ENCODE data around the gene PRDM16.
"Not testable (repeated sequence)": the region's sequence is repeated elsewhere in the genome, so short reads cannot be mapped to it uniquely, and the experiment has no call there.

PRDM16 gene

GRCh38 chr1:3238703-3239278 lies 169.8 kb downstream of the PRDM16 start:
- Histone ChIP-seq H3K4me3 (ENCODE audit: insufficient read depth in 1 of 2, low read depth in 1 of 2, low read length in 2 of 2) (no peak overlapping the region), H3K36me3 (ENCODE audit: control insufficient read depth in 1 of 2, insufficient read depth in 2 of 2, low read depth in 1 of 2, low read length in 2 of 2) (no peaks in the 10 kb centered on the region), H3K14ac (ENCODE audit: low read length in 2 of 2) (no peak overlapping the region), H4K91ac (ENCODE audit: low read length) (no peak overlapping the region), H3K4me1 (ENCODE audit: control insufficient read depth, insufficient read depth, low read depth, low read length) (no peaks in the 10 kb centered on the region), H3K79me1 (replicated peaks; ENCODE audit: low read length, poor library complexity, severe bottlenecking) (no peaks in the 10 kb centered on the region), H2BK15ac (ENCODE audit: low read depth, poor library complexity, severe bottlenecking) (no peak overlapping the region), H3K4ac (ENCODE audit: low read depth in 1 of 2, low read length in 2 of 2) (no peak overlapping the region), H3K27ac (ENCODE audit: low read length, poor library complexity, severe bottlenecking) (no peak overlapping the region), H3K27me3 (ENCODE audit: control insufficient read depth in 1 of 2, insufficient read depth in 1 of 2, low read length in 2 of 2) (peaks cover 0 to 64% of the 10 kb centered on the region in 2 experiments), H2BK5ac (ENCODE audit: low read depth, low read length, poor library complexity, severe bottlenecking) (no peak overlapping the region), H3K23ac (ENCODE audit: low read length in 2 of 2) (no peak overlapping the region), H3K18ac (ENCODE audit: low read depth in 1 of 2, low read length in 2 of 2) (no peak overlapping the region), H4K8ac (ENCODE audit: low read length) (no peak overlapping the region), H3K4me2 (ENCODE audit: low read length, poor library complexity, severe bottlenecking) (no peak overlapping the region), H3K9me3 (ENCODE audit: control insufficient read depth, low read length) (peaks cover 4% of the 10 kb centered on the region), H2BK120ac (ENCODE audit: low read depth, low read length) (no peak overlapping the region), H2AK5ac (ENCODE audit: low read length, severe bottlenecking) (no peak overlapping the region), H2BK12ac (ENCODE audit: low read length in 2 of 2) (no peak overlapping the region), H2AFZ (ENCODE audit: low read depth, low read length) (no peak overlapping the region), H3K9ac (ENCODE audit: low read length) (no peak overlapping the region)
- WGBS = 92% methylated on average over 20 of the region's 21 CpGs
- no peak for DNase-seq

DNA sequence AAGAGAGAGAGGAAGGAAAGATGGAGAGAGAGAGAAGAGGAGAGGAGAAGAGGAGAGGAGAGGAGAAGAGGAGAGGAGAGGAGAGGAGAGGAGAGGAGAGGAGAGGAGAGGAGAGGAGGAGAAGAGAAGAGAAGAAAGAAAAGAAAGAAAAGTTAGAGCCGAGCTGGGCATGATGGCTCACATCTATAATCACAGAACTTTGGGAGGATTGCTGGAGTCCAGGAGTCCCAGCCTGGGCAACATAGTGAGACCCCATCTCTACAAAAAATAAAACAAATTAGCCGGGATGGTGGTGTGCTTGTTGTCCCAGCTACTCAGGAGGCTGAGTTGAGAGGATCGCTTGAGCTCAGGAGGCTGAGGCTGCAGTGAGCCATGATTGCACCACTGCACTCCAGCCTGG lies 171.0 kb downstream of the PRDM16 start:
- H3K27ac ChIP-seq (ENCODE audit: low read length, poor library complexity, severe bottlenecking); H3K79me1 ChIP-seq (replicated peaks; ENCODE audit: low read length, poor library complexity, severe bottlenecking); H2AFZ ChIP-seq (ENCODE audit: low read depth, low read length); H3K4ac ChIP-seq (ENCODE audit: low read depth in 1 of 2, low read length in 2 of 2); H3K9me3 ChIP-seq (ENCODE audit: control insufficient read depth, low read length); H4K8ac ChIP-seq (ENCODE audit: low read length); H2BK15ac ChIP-seq (ENCODE audit: low read depth, poor library complexity, severe bottlenecking); H3K36me3 ChIP-seq (ENCODE audit: control insufficient read depth in 1 of 2, insufficient read depth in 2 of 2, low read depth in 1 of 2, low read length in 2 of 2); H2BK5ac ChIP-seq (ENCODE audit: low read depth, low read length, poor library complexity, severe bottlenecking); H4K91ac ChIP-seq (ENCODE audit: low read length); H3K18ac ChIP-seq (ENCODE audit: low read depth in 1 of 2, low read length in 2 of 2); H3K4me3 ChIP-seq (ENCODE audit: insufficient read depth in 1 of 2, low read depth in 1 of 2, low read length in 2 of 2); H3K9ac ChIP-seq (ENCODE audit: low read length); H2BK12ac ChIP-seq (ENCODE audit: low read length in 2 of 2); DNase-seq; H3K4me2 ChIP-seq (ENCODE audit: low read length, poor library complexity, severe bottlenecking); H3K14ac ChIP-seq (ENCODE audit: low read length in 2 of 2); H3K4me1 ChIP-seq (ENCODE audit: control insufficient read depth, insufficient read depth, low read depth, low read length); H2AK5ac ChIP-seq (ENCODE audit: low read length, severe bottlenecking); H3K23ac ChIP-seq (ENCODE audit: low read length in 2 of 2); H2BK120ac ChIP-seq (ENCODE audit: low read depth, low read length): not testable (repeated sequence)
- peaks cover 0 to 62% of the 10 kb centered on the region in 2 experiments for H3K27me3 ChIP-seq (ENCODE audit: control insufficient read depth in 1 of 2, insufficient read depth in 1 of 2, low read length in 2 of 2)
- WGBS = 85% methylated on average over 2 of the region's 3 CpGs

GRCh38 chr1:3240524-3241235 lies 171.7 kb downstream of the PRDM16 start:
- WGBS = 74% methylated on average over 47 of the region's 47 CpGs
- peak overlapping the region in 1 of 2 experiments; percentile 21 for H3K4me3 ChIP-seq (ENCODE audit: insufficient read depth in 1 of 2, low read depth in 1 of 2, low read length in 2 of 2)
- no peak overlapping the region for H3K18ac ChIP-seq (ENCODE audit: low read depth in 1 of 2, low read length in 2 of 2)

GRCh38 chr1:3241236-3241550 lies 172.2 kb downstream of the PRDM16 start:
- WGBS = 88% methylated on average over 17 of the region's 17 CpGs
- H3K18ac ChIP-seq (ENCODE audit: low read depth in 1 of 2, low read length in 2 of 2) = no peak overlapping the region
- H3K79me1 ChIP-seq (replicated peaks; ENCODE audit: low read length, poor library complexity, severe bottlenecking) = no peaks in the 10 kb centered on the region
- H3K4ac ChIP-seq (ENCODE audit: low read depth in 1 of 2, low read length in 2 of 2) = no peak overlapping the region
- no peak overlapping the region for H3K14ac ChIP-seq (ENCODE audit: low read length in 2 of 2)
- no peak overlapping the region for H3K27ac ChIP-seq (ENCODE audit: low read length, poor library complexity, severe bottlenecking)
- H3K4me1 ChIP-seq (ENCODE audit: control insufficient read depth, insufficient read depth, low read depth, low read length) = no peaks in the 10 kb centered on the region
- no peak overlapping the region for H3K4me2 ChIP-seq (ENCODE audit: low read length, poor library complexity, severe bottlenecking)
- no peak for DNase-seq
- no peaks in the 10 kb centered on the region for H3K36me3 ChIP-seq (ENCODE audit: control insufficient read depth in 1 of 2, insufficient read depth in 2 of 2, low read depth in 1 of 2, low read length in 2 of 2)
- H3K9me3 ChIP-seq (ENCODE audit: control insufficient read depth, low read length) = peaks cover 4% of the 10 kb centered on the region
- H3K27me3 ChIP-seq (ENCODE audit: control insufficient read depth in 1 of 2, insufficient read depth in 1 of 2, low read length in 2 of 2) = peaks cover 0 to 73% of the 10 kb centered on the region in 2 experiments
- no peak overlapping the region for H2BK5ac ChIP-seq (ENCODE audit: low read depth, low read length, poor library complexity, severe bottlenecking)
- H4K91ac ChIP-seq (ENCODE audit: low read length) = no peak overlapping the region
- no peak overlapping the region for H2BK15ac ChIP-seq (ENCODE audit: low read depth, poor library complexity, severe bottlenecking)
- no peak overlapping the region for H2AK5ac ChIP-seq (ENCODE audit: low read length, severe bottlenecking)
- no peak overlapping the region for H3K9ac ChIP-seq (ENCODE audit: low read length)
- no peak overlapping the region for H2BK12ac ChIP-seq (ENCODE audit: low read length in 2 of 2)
- H3K4me3 ChIP-seq (ENCODE audit: insufficient read depth in 1 of 2, low read depth in 1 of 2, low read length in 2 of 2) = peak overlapping the region in 1 of 2 experiments; percentile 4
- no peak overlapping the region for H2AFZ ChIP-seq (ENCODE audit: low read depth, low read length)
- H3K23ac ChIP-seq (ENCODE audit: low read length in 2 of 2) = no peak overlapping the region
- H2BK120ac ChIP-seq (ENCODE audit: low read depth, low read length) = no peak overlapping the region
- no peak overlapping the region for H4K8ac ChIP-seq (ENCODE audit: low read length)

More at GRCh38 chr1:3240524-3241235, 171.7 kb downstream of the PRDM16 start:
- H3K36me3 ChIP-seq (ENCODE audit: control insufficient read depth in 1 of 2, insufficient read depth in 2 of 2, low read depth in 1 of 2, low read length in 2 of 2) = no peaks in the 10 kb centered on the region
- no peaks in the 10 kb centered on the region for H3K79me1 ChIP-seq (replicated peaks; ENCODE audit: low read length, poor library complexity, severe bottlenecking)
- H3K9me3 ChIP-seq (ENCODE audit: control insufficient read depth, low read length) = peaks cover 4% of the 10 kb centered on the region
- no peak overlapping the region for H3K27ac ChIP-seq (ENCODE audit: low read length, poor library complexity, severe bottlenecking)
- DNase-seq = no peak
- no peak overlapping the region for H3K23ac ChIP-seq (ENCODE audit: low read length in 2 of 2)
- no peak overlapping the region for H4K91ac ChIP-seq (ENCODE audit: low read length)
- H2BK5ac ChIP-seq (ENCODE audit: low read depth, low read length, poor library complexity, severe bottlenecking) = no peak overlapping the region
- H2BK120ac ChIP-seq (ENCODE audit: low read depth, low read length) = no peak overlapping the region
- no peak overlapping the region for H2AFZ ChIP-seq (ENCODE audit: low read depth, low read length)
- H3K4ac ChIP-seq (ENCODE audit: low read depth in 1 of 2, low read length in 2 of 2) = no peak overlapping the region
- H2BK15ac ChIP-seq (ENCODE audit: low read depth, poor library complexity, severe bottlenecking) = no peak overlapping the region
- no peak overlapping the region for H2AK5ac ChIP-seq (ENCODE audit: low read length, severe bottlenecking)
- H4K8ac ChIP-seq (ENCODE audit: low read length) = no peak overlapping the region
- peaks cover 0 to 68% of the 10 kb centered on the region in 2 experiments for H3K27me3 ChIP-seq (ENCODE audit: control insufficient read depth in 1 of 2, insufficient read depth in 1 of 2, low read length in 2 of 2)
- H3K4me2 ChIP-seq (ENCODE audit: low read length, poor library complexity, severe bottlenecking) = no peak overlapping the region
- no peak overlapping the region for H3K14ac ChIP-seq (ENCODE audit: low read length in 2 of 2)
- H3K4me1 ChIP-seq (ENCODE audit: control insufficient read depth, insufficient read depth, low read depth, low read length) = no peaks in the 10 kb centered on the region
- no peak overlapping the region for H2BK12ac ChIP-seq (ENCODE audit: low read length in 2 of 2)
- no peak overlapping the region for H3K9ac ChIP-seq (ENCODE audit: low read length)
